ENCODE data around the gene ALK.

Gene ALK

GRCh38 chr2:29900971-29901633, 20.3 kb downstream of the ALK start:
- DNase-seq: no peak

GRCh38 chr2:29898999-29899398, 22.4 kb downstream of the ALK start:
- no peak for DNase-seq

GRCh38 chr2:29894822-29895614, 26.4 kb downstream of the ALK start:
- no peak for DNase-seq

GRCh38 chr2:29892585-29893259, 28.7 kb downstream of the ALK start:
- no peak for DNase-seq

- DNase-seq: no peak
These were observed 40.2 kb downstream of the ALK start for GRCh38 chr2:29881089-29881730.

GRCh38 chr2:29880084-29880483, 41.3 kb downstream of the ALK start:
- no peak for DNase-seq

GRCh38 chr2:29879456-29879855, 41.9 kb downstream of the ALK start:
- DNase-seq: no peak

GRCh38 chr2:29878898-29879297, 42.5 kb downstream of the ALK start:
- no peak for DNase-seq

GRCh38 chr2:29876374-29876773, 45.0 kb downstream of the ALK start:
- no peak for DNase-seq

GRCh38 chr2:29874745-29875144, 46.6 kb downstream of the ALK start:
- no peak for DNase-seq

GRCh38 chr2:29872870-29873269, 48.5 kb downstream of the ALK start:
- DNase-seq: no peak

GRCh38 chr2:29871541-29871940, 49.8 kb downstream of the ALK start:
- DNase-seq: no peak

GRCh38 chr2:29865512-29865911, 55.9 kb downstream of the ALK start:
- DNase-seq: no peak

GRCh38 chr2:29864988-29865387, 56.4 kb downstream of the ALK start:
- no peak for DNase-seq

- no peak for DNase-seq
These were observed 65.3 kb downstream of the ALK start for GRCh38 chr2:29855924-29856639.

- no peak for DNase-seq
These were observed 70.6 kb downstream of the ALK start for GRCh38 chr2:29850794-29851193.

- DNase-seq: no peak
These were observed 72.6 kb downstream of the ALK start for GRCh38 chr2:29848566-29849310.

GRCh38 chr2:29847886-29848285, 73.5 kb downstream of the ALK start:
- DNase-seq: no peak

- DNase-seq: no peak
These were observed 76.6 kb downstream of the ALK start for GRCh38 chr2:29844713-29845326.

- DNase-seq: no peak
These were observed 79.9 kb downstream of the ALK start for GRCh38 chr2:29841386-29842004.

GRCh38 chr2:29839306-29839705, 82.1 kb downstream of the ALK start:
- no peak for DNase-seq

Measured in NCI-H1436 treated with DMSO at 0.1 percent for 48 hours (cell line).